Neural cell (in vitro differentiated cells): Measurements from ENCODE around the gene SLC66A2. TPM values are rescaled to one million over a fixed set of nuclear protein-coding genes. Genes with fewer than 3 reads are reported as not detected.

Experiments used
- H2AFZ ChIP-seq: fragments of 200-600, 300-800 bp; sonication (generic), shearing (Covaris generic); 2 replicates; pipeline ENCODE4 v1.6.0; 2014; ENCODE audit warnings: low read depth, mild to moderate bottlenecking, antibody characterized with exemption, low read length, moderate library complexity
- H3F3A ChIP-seq: fragments of 200-600 bp; shearing (Covaris generic); 2 replicates; pipeline ENCODE4 v1.6.1; 2016; ENCODE audit warnings: mild to moderate bottlenecking, moderate library complexity, mixed read lengths, antibody characterized with exemption, low read length; ENCODE audit not compliant: insufficient read depth, poor library complexity, severe bottlenecking
- H3K27ac ChIP-seq: fragments of 200-600, 300-800 bp; sonication (generic), shearing (Covaris generic); 2 replicates; pipeline ENCODE4 v1.5.1; 2014; ENCODE audit warnings: mild to moderate bottlenecking, low read length, moderate library complexity
- H3K27me3 ChIP-seq: fragments of 300-800, 200-600 bp; sonication (generic), shearing (Covaris generic); 2 replicates; pipeline ENCODE4 v1.6.0; 2014; ENCODE audit warnings: mild to moderate bottlenecking, low read depth, low read length, moderate library complexity; ENCODE audit not compliant: insufficient read depth
- H3K36me3 ChIP-seq: fragments of 300-800, 200-600 bp; sonication (generic), shearing (Covaris generic); 2 replicates; pipeline ENCODE4 v1.5.1; 2014; ENCODE audit warnings: mild to moderate bottlenecking, antibody characterized with exemption, low read length, moderate library complexity; ENCODE audit not compliant: insufficient read depth
- H3K4me2 ChIP-seq: fragments of 300-800, 200-600 bp; sonication (generic), shearing (Covaris generic); 2 replicates; pipeline ENCODE4 v1.6.0; 2014; ENCODE audit warnings: mild to moderate bottlenecking, low read length
- H3K4me3 ChIP-seq: fragments of 300-800, 200-600 bp; sonication (generic), shearing (Covaris generic); 2 replicates; pipeline ENCODE4 v1.5.1; 2014; ENCODE audit warnings: mild to moderate bottlenecking, low read length, moderate library complexity
- H3K79me2 ChIP-seq: fragments of 200-600 bp; shearing (Covaris generic); replicated peaks from 2 replicates; pipeline ENCODE4 v1.6.0; 2014; ENCODE audit warnings: mild to moderate bottlenecking, low read length, moderate library complexity; ENCODE audit not compliant: insufficient read depth
- H3K9ac ChIP-seq: fragments of 300-800, 200-600 bp; sonication (generic), shearing (Covaris generic); 2 replicates; pipeline ENCODE4 v1.6.1; 2016; ENCODE audit warnings: mild to moderate bottlenecking, low read length, mixed read lengths
- H3K9me2 ChIP-seq: fragments of 200-600 bp; shearing (Covaris generic); 2 replicates; pipeline ENCODE4 v1.6.1; 2016; ENCODE audit warnings: mild to moderate bottlenecking, low read length, mixed read lengths; ENCODE audit not compliant: insufficient read depth
- H3K9me3 ChIP-seq: fragments of 200-600, 300-800 bp; sonication (generic), shearing (Covaris generic); 2 replicates; pipeline ENCODE4 v1.6.1; 2016; ENCODE audit warnings: mild to moderate bottlenecking, mixed run types, low read length, moderate library complexity, mixed read lengths
- H4K20me1 ChIP-seq: fragments of 200-600 bp; shearing (Covaris generic); 2 replicates; pipeline ENCODE4 v1.6.1; 2016; ENCODE audit warnings: mild to moderate bottlenecking, mixed run types; ENCODE audit not compliant: insufficient read depth
- EP300 ChIP-seq: fragments of 450-650 bp; conservative IDR thresholded peaks from 2 replicates; pipeline ENCODE4 v1.6.1; 2014; ENCODE audit warnings: antibody characterized with exemption, mild to moderate bottlenecking, moderate library complexity; ENCODE audit not compliant: poor library complexity, severe bottlenecking
- EZH2 ChIP-seq: fragments of 200-600, 300-800 bp; shearing (Covaris generic), sonication (generic); IDR thresholded peaks from 2 replicates; pipeline ENCODE4 v1.6.1; 2014; ENCODE audit warnings: antibody characterized with exemption, low read length, borderline replicate concordance, mild to moderate bottlenecking; ENCODE audit not compliant: insufficient read depth, poor library complexity, severe bottlenecking
- MXI1 ChIP-seq: fragments of 450-650 bp; conservative IDR thresholded peaks from 2 replicates; pipeline ENCODE4 v1.6.1; 2014; ENCODE audit warnings: antibody characterized with exemption, mild to moderate bottlenecking; ENCODE audit not compliant: poor library complexity, severe bottlenecking
- POLR2AphosphoS5 ChIP-seq: IDR thresholded peaks from 2 replicates; pipeline ENCODE4 v1.6.1; 2012
- RAD21 ChIP-seq: fragments of 450-650 bp; conservative IDR thresholded peaks from 2 replicates; pipeline ENCODE4 v1.6.1; 2014; ENCODE audit warnings: antibody characterized with exemption, mild to moderate bottlenecking, moderate library complexity
- SMC3 ChIP-seq: fragments of 450-650 bp; conservative IDR thresholded peaks from 2 replicates; pipeline ENCODE4 v1.6.1; 2014; ENCODE audit warnings: antibody characterized with exemption, mild to moderate bottlenecking, moderate library complexity; ENCODE audit not compliant: poor library complexity
- TAF1 ChIP-seq: IDR thresholded peaks from 2 replicates; pipeline ENCODE4 v1.6.1; 2012; ENCODE audit warnings: low read depth
- polyA plus RNA-seq: library from polyadenylated mRNA; depleted of rRNA; stranded (reverse); fragments of >200 nt; gene quantifications from 2 replicates; pipeline ENCODE4 v1.2.3, GENCODE V29; 2014
- TF ChIP-seq, protein P1 (sequence below): IDR thresholded peaks from 2 replicates; pipeline ENCODE4 v1.6.1; 2012; ENCODE audit warnings: borderline replicate concordance
- TF ChIP-seq, protein P2 (sequence below): fragments of 450-650 bp; IDR thresholded peaks from 2 replicates; pipeline ENCODE4 v1.5.1; 2014; ENCODE audit warnings: antibody characterized with exemption, mild to moderate bottlenecking, moderate library complexity; ENCODE audit not compliant: poor library complexity, severe bottlenecking

Gene SLC66A2
- polyA plus RNA-seq, 1 donor from 2014 or later = 66.7 TPM

DNA sequence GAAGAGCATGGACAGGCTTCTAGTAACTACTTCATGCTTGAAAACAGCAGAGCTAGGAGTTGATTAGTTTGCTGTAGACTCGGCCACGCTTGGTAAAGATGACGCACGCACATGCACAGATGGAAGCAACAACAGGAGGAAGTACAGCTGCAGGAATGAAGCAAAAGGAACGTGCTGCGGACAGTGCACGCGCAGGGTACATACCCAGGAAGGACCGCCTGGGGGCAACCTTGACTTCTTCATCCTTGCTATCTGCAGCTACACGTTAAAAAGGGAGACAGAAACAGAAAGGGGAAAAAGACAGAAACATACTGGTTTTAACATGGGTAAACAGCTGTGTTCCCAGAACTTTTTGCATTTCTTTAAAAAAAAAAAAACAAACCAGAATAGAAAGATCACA is 17.7 kb downstream of the SLC66A2 start:
- peaks cover 28% of the 10 kb centered on the region for H3K9me3 ChIP-seq
- H2AFZ ChIP-seq = no peak overlapping the region
- peaks cover 31% of the 10 kb centered on the region for H3K36me3 ChIP-seq
- TF ChIP-seq EZH2 (no peak), RAD21 (no peak), MXI1 (no peak), SMC3 (no peak), POLR2AphosphoS5 (no peak), EP300 (no peak), TAF1 (no peak)
- TF ChIP-seq, protein P1, sequence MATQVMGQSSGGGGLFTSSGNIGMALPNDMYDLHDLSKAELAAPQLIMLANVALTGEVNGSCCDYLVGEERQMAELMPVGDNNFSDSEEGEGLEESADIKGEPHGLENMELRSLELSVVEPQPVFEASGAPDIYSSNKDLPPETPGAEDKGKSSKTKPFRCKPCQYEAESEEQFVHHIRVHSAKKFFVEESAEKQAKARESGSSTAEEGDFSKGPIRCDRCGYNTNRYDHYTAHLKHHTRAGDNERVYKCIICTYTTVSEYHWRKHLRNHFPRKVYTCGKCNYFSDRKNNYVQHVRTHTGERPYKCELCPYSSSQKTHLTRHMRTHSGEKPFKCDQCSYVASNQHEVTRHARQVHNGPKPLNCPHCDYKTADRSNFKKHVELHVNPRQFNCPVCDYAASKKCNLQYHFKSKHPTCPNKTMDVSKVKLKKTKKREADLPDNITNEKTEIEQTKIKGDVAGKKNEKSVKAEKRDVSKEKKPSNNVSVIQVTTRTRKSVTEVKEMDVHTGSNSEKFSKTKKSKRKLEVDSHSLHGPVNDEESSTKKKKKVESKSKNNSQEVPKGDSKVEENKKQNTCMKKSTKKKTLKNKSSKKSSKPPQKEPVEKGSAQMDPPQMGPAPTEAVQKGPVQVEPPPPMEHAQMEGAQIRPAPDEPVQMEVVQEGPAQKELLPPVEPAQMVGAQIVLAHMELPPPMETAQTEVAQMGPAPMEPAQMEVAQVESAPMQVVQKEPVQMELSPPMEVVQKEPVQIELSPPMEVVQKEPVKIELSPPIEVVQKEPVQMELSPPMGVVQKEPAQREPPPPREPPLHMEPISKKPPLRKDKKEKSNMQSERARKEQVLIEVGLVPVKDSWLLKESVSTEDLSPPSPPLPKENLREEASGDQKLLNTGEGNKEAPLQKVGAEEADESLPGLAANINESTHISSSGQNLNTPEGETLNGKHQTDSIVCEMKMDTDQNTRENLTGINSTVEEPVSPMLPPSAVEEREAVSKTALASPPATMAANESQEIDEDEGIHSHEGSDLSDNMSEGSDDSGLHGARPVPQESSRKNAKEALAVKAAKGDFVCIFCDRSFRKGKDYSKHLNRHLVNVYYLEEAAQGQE = no peak
- TF ChIP-seq, protein P2, sequence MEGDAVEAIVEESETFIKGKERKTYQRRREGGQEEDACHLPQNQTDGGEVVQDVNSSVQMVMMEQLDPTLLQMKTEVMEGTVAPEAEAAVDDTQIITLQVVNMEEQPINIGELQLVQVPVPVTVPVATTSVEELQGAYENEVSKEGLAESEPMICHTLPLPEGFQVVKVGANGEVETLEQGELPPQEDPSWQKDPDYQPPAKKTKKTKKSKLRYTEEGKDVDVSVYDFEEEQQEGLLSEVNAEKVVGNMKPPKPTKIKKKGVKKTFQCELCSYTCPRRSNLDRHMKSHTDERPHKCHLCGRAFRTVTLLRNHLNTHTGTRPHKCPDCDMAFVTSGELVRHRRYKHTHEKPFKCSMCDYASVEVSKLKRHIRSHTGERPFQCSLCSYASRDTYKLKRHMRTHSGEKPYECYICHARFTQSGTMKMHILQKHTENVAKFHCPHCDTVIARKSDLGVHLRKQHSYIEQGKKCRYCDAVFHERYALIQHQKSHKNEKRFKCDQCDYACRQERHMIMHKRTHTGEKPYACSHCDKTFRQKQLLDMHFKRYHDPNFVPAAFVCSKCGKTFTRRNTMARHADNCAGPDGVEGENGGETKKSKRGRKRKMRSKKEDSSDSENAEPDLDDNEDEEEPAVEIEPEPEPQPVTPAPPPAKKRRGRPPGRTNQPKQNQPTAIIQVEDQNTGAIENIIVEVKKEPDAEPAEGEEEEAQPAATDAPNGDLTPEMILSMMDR = no peak
- no peaks in the 10 kb centered on the region for H4K20me1 ChIP-seq
- H3K9ac ChIP-seq = no peak overlapping the region
- H3K27ac ChIP-seq = no peak overlapping the region
- H3K9me2 ChIP-seq = no peaks in the 10 kb centered on the region
- H3K4me3 ChIP-seq = no peak overlapping the region
- peaks cover 27% of the 10 kb centered on the region for H3K79me2 ChIP-seq
- no peak overlapping the region for H3K4me2 ChIP-seq
- no peaks in the 10 kb centered on the region for H3K27me3 ChIP-seq
- no peaks in the 10 kb centered on the region for H3F3A ChIP-seq

DNA sequence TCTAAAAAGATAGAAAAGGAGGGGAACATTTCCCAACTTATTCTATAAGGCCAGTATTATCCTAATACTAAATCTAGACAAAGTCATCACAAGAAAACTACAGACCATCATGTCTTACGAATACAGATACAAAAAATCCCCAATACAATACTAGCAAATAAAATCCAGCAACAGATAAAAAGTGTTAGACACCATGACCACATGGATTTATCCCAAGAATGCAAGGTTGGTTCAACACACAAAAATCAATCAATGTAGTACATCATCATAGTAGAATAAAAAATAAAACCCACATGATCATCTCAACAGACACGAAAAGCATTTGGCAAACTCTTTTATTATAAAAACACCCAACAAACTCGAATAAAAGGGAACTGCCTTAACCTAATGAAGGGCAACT is 18.5 kb downstream of the SLC66A2 start:
- Histone ChIP-seq H2AFZ (no peak overlapping the region), H3K4me2 (no peak overlapping the region), H3K36me3 (peaks cover 37% of the 10 kb centered on the region), H3K9me2 (no peaks in the 10 kb centered on the region), H3K9me3 (peaks cover 31% of the 10 kb centered on the region), H3K9ac (no peak overlapping the region), H3F3A (no peaks in the 10 kb centered on the region), H3K4me3 (no peak overlapping the region), H4K20me1 (no peaks in the 10 kb centered on the region), H3K79me2 (peaks cover 24% of the 10 kb centered on the region), H3K27ac (no peak overlapping the region), H3K27me3 (no peaks in the 10 kb centered on the region)
- no peak for TF ChIP-seq MXI1
- no peak for TF ChIP-seq EZH2
- no peak for TF ChIP-seq RAD21
- TF ChIP-seq EP300 = no peak
- no peak for TF ChIP-seq SMC3
- TF ChIP-seq, protein P1 = no peak
- no peak for TF ChIP-seq POLR2AphosphoS5
- TF ChIP-seq, protein P2 = no peak
- TF ChIP-seq TAF1 = no peak
